Measurements from ENCODE around the gene FADS6.

FADS6 gene, protein sequence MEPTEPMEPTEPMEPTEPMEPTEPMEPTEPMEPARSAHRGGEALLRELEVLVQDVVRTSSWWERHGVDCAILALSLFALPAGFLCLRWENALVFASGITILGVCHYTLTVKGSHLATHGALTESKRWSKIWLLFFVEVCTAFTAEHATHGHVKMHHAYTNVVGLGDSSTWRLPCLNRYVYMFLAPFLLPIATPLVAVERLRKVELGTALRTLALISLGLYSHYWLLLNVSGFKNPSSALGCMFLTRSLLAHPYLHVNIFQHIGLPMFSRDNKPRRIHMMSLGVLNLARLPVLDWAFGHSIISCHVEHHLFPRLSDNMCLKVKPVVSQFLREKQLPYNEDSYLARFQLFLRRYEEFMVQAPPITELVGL

GRCh38 chr17:74892974-74893911 lies at the start of gene FADS6:
Gene FADS6 (minus strand): TSS chr17:74893633. CDS start chr17:74893595, 38 bp downstream.
- no peak for DNase-seq

DNA sequence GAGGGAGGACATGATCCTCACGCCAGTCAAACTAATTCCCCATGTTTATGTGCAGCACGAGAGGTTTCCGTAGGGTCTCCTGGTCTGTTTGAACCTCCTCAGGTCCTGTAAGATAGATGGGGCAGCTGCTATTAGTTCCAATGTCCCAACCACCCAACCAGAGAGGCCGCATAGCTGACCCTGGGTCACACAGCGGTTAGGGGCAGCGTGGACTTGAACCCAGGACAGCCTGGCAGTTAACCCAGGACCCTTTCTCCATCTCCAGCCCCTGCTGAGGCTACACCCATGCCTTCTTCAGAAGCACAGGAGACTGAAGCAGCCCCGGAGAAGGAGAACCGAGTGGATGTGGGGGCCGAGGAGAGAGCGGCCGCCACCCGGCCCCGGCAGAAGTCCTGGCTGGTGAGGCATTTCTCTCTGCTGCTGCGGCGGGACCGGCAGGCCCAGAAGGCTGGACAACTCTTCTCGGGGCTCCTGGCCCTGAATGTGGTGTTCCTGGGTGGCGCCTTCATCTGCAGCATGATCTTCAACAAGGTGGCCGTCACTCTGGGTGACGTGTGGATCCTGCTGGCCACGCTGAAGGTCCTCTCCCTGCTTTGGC lies 47.8 kb upstream of the FADS6 start:
- no peak for DNase-seq

GRCh38 chr17:74939534-74939933 lies 46.1 kb upstream of the FADS6 start:
- DNase-seq = no peak

DNA sequence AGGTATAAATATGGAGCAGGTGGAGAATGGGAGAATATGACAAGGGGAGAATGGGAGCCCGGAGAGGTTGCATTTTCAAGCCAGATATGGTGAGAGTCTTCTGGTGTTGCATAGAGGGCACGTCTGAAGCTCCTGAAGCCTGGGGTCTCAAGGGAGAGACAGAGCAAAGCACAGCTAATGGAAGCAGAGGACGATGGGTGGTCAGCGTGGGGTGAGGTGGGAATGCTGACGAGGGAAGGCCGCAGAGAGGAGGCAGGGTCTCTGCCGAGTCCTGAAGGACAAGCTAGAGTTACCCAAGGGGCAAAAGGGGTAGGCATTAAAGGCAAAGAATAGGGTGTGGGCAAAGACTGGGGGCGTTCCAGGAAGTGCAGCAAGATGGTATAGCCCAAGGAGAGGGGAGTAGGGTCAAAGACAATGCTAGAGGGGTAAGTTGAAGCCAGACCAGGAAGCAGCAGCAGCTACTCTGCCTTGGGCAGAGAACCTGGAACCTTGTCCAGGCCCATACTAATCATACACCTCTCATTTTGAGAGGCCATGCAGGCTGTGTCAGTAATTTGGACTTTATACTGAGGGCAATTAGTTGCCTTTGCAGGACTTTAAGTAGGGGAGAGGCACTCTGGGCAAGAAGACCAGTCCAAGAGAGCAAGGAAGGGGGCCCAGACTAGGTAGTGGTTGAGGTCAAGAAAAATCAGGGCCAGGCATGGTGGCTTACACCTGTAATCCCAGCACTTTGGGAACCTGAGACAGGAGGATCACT lies 44.9 kb upstream of the FADS6 start:
- no peak for DNase-seq

- peak; percentile 56 for DNase-seq
Observed at GRCh38 chr17:74937064-74938051, 43.9 kb upstream of the FADS6 start.

- DNase-seq = no peak
Observed at GRCh38 chr17:74936470-74936799, 43.0 kb upstream of the FADS6 start.

- DNase-seq = peak; percentile 95
Observed at GRCh38 chr17:74935585-74936469, 42.4 kb upstream of the FADS6 start, which contains the start of gene OTOP3. Gene OTOP3 (plus strand): TSS chr17:74935898. CDS start chr17:74935922, 24 bp downstream.

- DNase-seq = peak; percentile 72
Observed at GRCh38 chr17:74935048-74935447, 41.6 kb upstream of the FADS6 start.

- no peak for DNase-seq
Observed at GRCh38 chr17:74930535-74931036, 37.2 kb upstream of the FADS6 start.

DNA sequence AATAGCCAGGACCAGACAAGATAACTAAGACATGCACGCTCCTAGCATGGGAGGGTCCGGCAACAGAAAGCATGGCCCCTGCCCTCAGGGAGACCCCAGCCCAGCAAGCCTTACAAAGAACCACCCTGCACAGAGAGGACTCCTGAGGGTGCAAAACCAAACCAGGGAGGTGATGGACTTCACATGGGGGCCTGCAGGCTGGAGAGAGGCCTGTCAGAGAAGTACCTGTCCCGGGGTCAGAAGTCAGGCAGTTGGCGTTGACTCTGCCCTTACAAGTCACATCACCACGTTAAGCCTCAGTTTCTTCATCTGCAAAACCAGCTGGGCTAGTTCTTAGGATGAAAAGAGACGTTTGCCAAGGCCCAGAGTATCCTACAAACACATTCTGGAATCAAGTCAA lies 35.4 kb upstream of the FADS6 start:
- no peak for DNase-seq

DNA sequence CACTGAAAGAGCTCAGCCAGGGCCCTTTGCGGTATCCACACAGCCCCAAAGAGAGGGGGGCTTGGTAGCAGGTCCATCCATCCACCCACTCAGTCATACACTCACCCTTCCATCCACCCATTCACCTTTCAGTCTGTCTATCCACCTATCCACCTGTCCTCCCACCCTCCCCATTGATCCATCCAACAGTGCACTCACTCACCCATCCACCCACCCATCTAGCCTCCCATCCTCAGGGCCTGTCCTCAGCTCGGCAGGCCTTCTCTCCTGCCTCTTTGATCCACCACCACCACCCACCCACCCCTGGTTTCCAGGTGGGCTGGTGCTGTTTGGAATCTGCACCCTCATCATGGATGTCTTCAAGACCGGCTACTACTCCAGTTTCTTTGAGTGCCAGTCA lies 31.8 kb upstream of the FADS6 start:
- no peak for DNase-seq

- DNase-seq = peak; percentile 36
Observed at GRCh38 chr17:74924250-74924948, 31.0 kb upstream of the FADS6 start, which contains the start of gene OTOP2. Gene OTOP2 (plus strand): TSS chr17:74924273. CDS start chr17:74924633, 360 bp downstream.

- peak; percentile 75 for DNase-seq
Observed at GRCh38 chr17:74923538-74924249, 30.3 kb upstream of the FADS6 start.

GRCh38 chr17:74922694-74923537 lies 29.5 kb upstream of the FADS6 start, which contains the start of gene USH1G:
Gene USH1G (minus strand): TSS chr17:74923255. CDS start chr17:74923073, 182 bp downstream.
- peak; percentile 62 for DNase-seq

GRCh38 chr17:74922172-74922571 lies 28.7 kb upstream of the FADS6 start:
- no peak for DNase-seq

- DNase-seq = no peak
Observed at GRCh38 chr17:74921769-74922168, 28.3 kb upstream of the FADS6 start.

DNA sequence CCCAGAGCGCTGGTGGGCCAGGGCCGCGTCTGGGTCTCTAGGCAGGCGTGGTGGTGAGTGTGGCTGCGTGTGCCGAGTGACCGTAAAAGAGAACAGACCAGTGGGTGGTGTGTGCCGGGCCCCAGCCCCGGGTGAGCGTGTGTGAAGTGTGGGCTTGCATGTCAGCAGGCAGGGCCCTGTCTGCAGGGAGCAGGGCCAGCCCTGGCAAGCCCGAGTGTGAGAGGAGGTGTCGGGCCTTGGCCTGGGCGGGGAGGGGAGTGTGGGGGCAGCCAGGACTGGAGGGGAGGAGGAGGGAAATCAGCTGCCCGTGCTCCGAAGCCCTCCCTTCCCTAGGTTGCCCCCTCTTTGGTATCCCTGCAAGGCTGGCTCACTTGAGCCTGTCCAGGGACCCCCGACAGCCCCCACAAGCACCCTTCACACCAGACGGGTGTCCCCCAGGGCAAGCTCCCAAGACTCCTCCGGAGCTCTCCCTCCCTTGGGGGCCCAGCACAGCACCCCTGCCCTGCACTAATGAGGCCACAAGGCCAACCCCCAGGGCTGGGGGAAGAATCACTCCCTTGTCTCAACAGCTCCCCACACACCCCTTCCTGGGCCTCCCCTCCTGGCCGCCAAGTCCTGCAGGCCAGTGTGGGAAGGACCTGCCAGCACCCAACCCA lies 27.7 kb upstream of the FADS6 start:
- no peak for DNase-seq

Data from NCI-H82 (cell line).